Adrenal gland (tissue), 12 donors: ENCODE measurements around the gene LCOR. TPM values are rescaled to one million over a fixed set of nuclear protein-coding genes. Genes with fewer than 3 reads are reported as not detected.

Experiments used
- DNase-seq, 7 donors: peaks; one replicate each; pipeline ENCODE4 v3.0.0-alpha.2; 2019 to 2020
- H3K27ac ChIP-seq, 5 donors: fragments of 200-600 bp; sonication (generic) in 4 of 5; 1 replicate in 3 of 5; 2 replicates in 2 of 5; pipeline versions ENCODE4 v1.5.1 to v1.8.0; 2016 to 2020; ENCODE audit warnings: mild to moderate bottlenecking in 1 of 5
- H3K27me3 ChIP-seq: fragments of 200-600 bp; 2 replicates; pipeline ENCODE4 v1.8.0; 2021
- H3K36me3 ChIP-seq, 2 donors: fragments of 200-600 bp; replicated peaks in 1 of 2; 1 replicate in 1 of 2; 2 replicates in 1 of 2; pipeline versions ENCODE4 v1.5.1 to v1.8.0; 2018 to 2022
- H3K4me1 ChIP-seq, 2 donors: fragments of 200-600 bp; replicated peaks in 1 of 2; 1 replicate in 1 of 2; 2 replicates in 1 of 2; pipeline versions ENCODE4 v1.5.1 to v1.8.0; 2018 to 2021
- H3K4me3 ChIP-seq, 4 donors: fragments of 200-600 bp; sonication (generic) in 3 of 4; one replicate each; pipeline ENCODE4 v1.5.1; 2016 to 2018
- H3K9me3 ChIP-seq, 3 donors: fragments of 200-600 bp; sonication (generic) in 1 of 3; replicated peaks in 1 of 3; 1 replicate in 2 of 3; 2 replicates in 1 of 3; pipeline versions ENCODE4 v1.5.1 to v1.8.0; 2016 to 2021
- CTCF ChIP-seq, 6 experiments: fragments of 450-650 bp in 4 of 6; fragments of 200-600 bp in 2 of 6; sonication (generic) in 1 of 6; IDR thresholded peaks; 1 replicate in 5 of 6; 2 replicates in 1 of 6; pipeline versions ENCODE4 v1.5.1 to v1.8.0; 2016 to 2021; ENCODE audit warnings: antibody characterized with exemption in 6 of 6, mild to moderate bottlenecking in 2 of 6, moderate library complexity in 1 of 6
- POLR2A ChIP-seq, 2 donors: fragments of 450-650 bp; IDR thresholded peaks; one replicate each; pipeline ENCODE4 v1.6.1; 2017; ENCODE audit warnings: antibody characterized with exemption in 2 of 2, mild to moderate bottlenecking in 2 of 2, moderate library complexity in 1 of 2
- WGBS, 4 donors: extraction: QIAGEN DNeasy Blood & Tissue Kit in 2 of 4; methylation state at CpG; one replicate each; pipeline versions ENCODE4 v1.1.5 to v1.1.7; 2013 to 2017; 5-methylcytosine and 5-hydroxymethylcytosine counted together
- intact Hi-C, 2 donors: fragments of 100-400 bp; cut with DNase I; formaldehyde crosslinking; loops; one replicate each; pipeline versions ENCODE4 v1.14.1 to v1.15.0; 2022 to 2023
- polyA plus RNA-seq, 3 donors: library from polyadenylated mRNA; stranded (reverse); fragments of 200-250 nt in 2 of 3; fragments of 350-450 nt in 1 of 3; fragmentation: Illumina TruSeq in 1 of 3; extraction: RNeasy Lipid Tissue Mini Kit (QIAGEN cat#74804) in 1 of 3; gene quantifications; one replicate each; pipeline ENCODE4 v1.2.3, GENCODE V29; 2013 to 2014
- total RNA-seq, 9 donors: library from RNA; depleted of rRNA in 4 of 9; stranded (reverse); fragments of >200 nt in 4 of 9; fragments of 120-200 nt in 1 of 9; fragmentation: NEBNext Ultra II Directional in 1 of 9; extraction: Animal tissue kit (Norgen Biotek cat#: 25700) in 1 of 9; gene quantifications; one replicate each; pipeline versions ENCODE4 v1.1.0 to v1.2.4, GENCODE V29; 2013 to 2023
- donor health status: healthy with polysubstance abuse.
- donor health status: Bipolar disorder and iron deficiency.
- donor health status: DM: yes; HTN: yes; CAD: no.
- donor health status: DM: no; HTN: no; CAD: no.
- donor health status: DM: no; HTN: no; CAD: no.
- donor health status: DM: yes; HTN: yes; CAD: no.

LCOR gene
- total and polyA plus RNA-seq, 12 donors: 1.5 to 38.4 (median 17.2) TPM

GRCh38 chr10:97003151-97003803 lies 171.2 kb downstream of the LCOR start:
- H3K27ac ChIP-seq: no peak overlapping the region
- no peak for TF ChIP-seq POLR2A (IDR thresholded peaks at IDR 0.05)
- TF ChIP-seq CTCF (IDR thresholded peaks at IDR 0.05): no peak

DNA sequence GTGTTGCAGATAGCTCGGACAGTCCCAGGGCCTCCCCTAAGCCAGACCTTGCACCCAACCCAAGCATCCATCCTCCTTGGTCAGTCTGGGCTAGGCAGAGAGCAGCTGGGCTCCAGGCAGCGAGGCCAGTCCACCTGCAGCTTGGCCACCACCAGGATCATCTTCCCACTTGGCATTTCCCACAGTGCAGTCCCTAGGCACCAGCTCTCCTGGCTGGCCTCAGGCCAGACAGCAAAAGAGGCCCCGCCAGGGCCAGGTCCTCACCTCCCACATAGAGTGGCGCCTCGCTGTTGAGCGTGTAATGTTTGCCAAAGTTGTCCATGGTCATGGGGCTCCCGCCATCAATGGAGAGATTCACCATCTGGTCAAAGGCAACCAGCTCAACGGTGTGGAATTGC lies 171.7 kb downstream of the LCOR start:
- no peak for DNase-seq
- H3K36me3 ChIP-seq: no peaks in the 10 kb centered on the region
- peaks cover 0 to 7% (median 0%) of the 10 kb centered on the region in 3 donors for H3K9me3 ChIP-seq
- H3K27ac ChIP-seq: no peak overlapping the region
- WGBS, 4 donors: 90 to 100% (median 96%) methylated on average over 5 to 8 of the region's 8 CpGs
- H3K4me3 ChIP-seq: no peak overlapping the region
- no peaks in the 10 kb centered on the region for H3K27me3 ChIP-seq
- H3K4me1 ChIP-seq: no peaks in the 10 kb centered on the region
- intact Hi-C loops: no loop called here
- TF ChIP-seq POLR2A (IDR thresholded peaks at IDR 0.05) (no peak), CTCF (IDR thresholded peaks at IDR 0.05) (no peak)

More at GRCh38 chr10:97003151-97003803, 171.2 kb downstream of the LCOR start:
- DNase-seq: no peak
- WGBS, 4 donors: 82 to 95% (median 91%) methylated on average over 6 to 13 of the region's 13 CpGs
- Histone ChIP-seq H3K27me3 (no peaks in the 10 kb centered on the region), H3K36me3 (no peaks in the 10 kb centered on the region), H3K9me3 (peaks cover 0 to 7% (median 0%) of the 10 kb centered on the region in 3 donors), H3K4me3 (no peak overlapping the region), H3K4me1 (no peaks in the 10 kb centered on the region)
- intact Hi-C loops: no loop called here

- H3K36me3 ChIP-seq: no peaks in the 10 kb centered on the region
- peak in 1 of 7 donors; percentile 35 for DNase-seq
- H3K4me3 ChIP-seq: no peak overlapping the region
- H3K4me1 ChIP-seq: no peaks in the 10 kb centered on the region
- intact Hi-C loops: no loop called here
- TF ChIP-seq POLR2A (IDR thresholded peaks at IDR 0.05): no peak
- no peak for TF ChIP-seq CTCF (IDR thresholded peaks at IDR 0.05)
- H3K27me3 ChIP-seq: no peaks in the 10 kb centered on the region
- 82 to 94% (median 90%) methylated on average over 5 to 10 of the region's 10 CpGs for WGBS, 4 donors
- H3K27ac ChIP-seq: no peak overlapping the region
- peaks cover 0 to 7% (median 0%) of the 10 kb centered on the region in 3 donors for H3K9me3 ChIP-seq
Measured at GRCh38 chr10:97004591-97004990, 172.5 kb downstream of the LCOR start.

DNA sequence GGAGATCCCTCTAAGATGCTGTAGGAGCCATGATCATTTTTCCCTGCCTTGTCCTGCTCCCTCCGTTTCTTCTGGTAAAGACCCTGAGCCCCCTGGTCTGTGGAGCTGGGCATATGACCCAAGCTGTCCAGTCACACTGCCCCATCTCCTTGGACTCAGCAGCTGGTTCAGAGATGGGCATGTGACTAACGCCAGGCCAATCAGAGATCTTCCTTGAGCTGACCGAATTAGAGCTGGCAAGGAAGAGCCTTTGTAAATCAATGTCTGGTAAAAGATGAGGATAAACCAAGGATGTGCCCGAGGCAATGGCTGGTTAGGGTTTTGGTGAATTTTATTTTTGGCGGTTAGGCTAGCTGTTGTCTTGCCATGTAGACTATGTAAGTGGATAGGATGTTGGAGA lies 173.3 kb downstream of the LCOR start:
- Histone ChIP-seq H3K4me3 (no peak overlapping the region), H3K9me3 (peaks cover 0 to 7% (median 0%) of the 10 kb centered on the region in 3 donors), H3K27ac (no peak overlapping the region), H3K4me1 (no peaks in the 10 kb centered on the region), H3K27me3 (no peaks in the 10 kb centered on the region), H3K36me3 (no peaks in the 10 kb centered on the region)
- intact Hi-C loops: no loop called here
- no peak for TF ChIP-seq CTCF (IDR thresholded peaks at IDR 0.05)
- no peak for TF ChIP-seq POLR2A (IDR thresholded peaks at IDR 0.05)
- 83 to 90% (median 86%) methylated on average over 5 of the region's 5 CpGs for WGBS, 4 donors
- peak in 1 of 7 donors; percentile 24 for DNase-seq
